Esophagus mucosa (tissue), 1 donor: ENCODE measurements around the gene HERC2. TPM values are rescaled to one million over a fixed set of nuclear protein-coding genes. Genes with fewer than 3 reads are reported as not detected.

Experiments used
- ATAC-seq: fragments of 200-7000 bp; cut with Tn5 transposase; one replicate; pipeline ENCODE4 v1.9.1; 2020
- total RNA-seq: library from RNA; stranded (reverse); gene quantifications from one replicate; pipeline ENCODE4 v1.2.4, GENCODE V29; 2023
- donor health status: DM: yes; HTN: yes; CAD: no.

HERC2 gene
- total RNA-seq, 1 donor from 2014 or later, result 34.1 TPM

DNA sequence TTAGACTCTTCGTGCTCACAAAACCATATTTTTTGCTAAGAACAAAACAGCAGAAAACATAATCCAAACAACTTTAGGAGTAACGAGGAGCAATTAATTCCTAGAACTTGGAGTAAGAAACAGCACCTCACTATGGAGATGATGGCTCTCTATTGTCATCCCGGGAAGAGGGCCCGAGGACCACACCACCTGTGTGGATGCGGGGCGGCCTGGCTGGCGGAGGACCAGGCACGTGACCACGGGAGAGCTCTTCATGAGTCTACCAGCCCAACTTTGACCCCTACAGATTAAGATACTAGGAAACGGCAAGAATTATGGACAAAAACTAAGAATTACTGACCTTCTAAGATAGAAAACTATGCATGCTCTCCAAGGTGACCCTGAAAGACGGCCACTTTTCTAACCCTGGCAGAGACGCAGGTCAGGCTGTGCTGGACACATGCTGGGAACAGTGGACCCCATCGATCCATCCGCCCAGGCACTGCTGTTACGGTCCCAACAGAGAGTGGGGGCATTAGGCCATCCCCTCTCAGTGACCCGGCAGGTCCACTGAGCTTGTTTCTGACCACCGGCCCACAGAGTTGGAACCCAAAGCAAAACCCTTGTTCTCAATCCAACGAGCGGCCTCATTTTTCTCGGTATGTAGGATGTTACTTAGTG, 209.7 kb downstream of the HERC2 start:
- ATAC-seq, result no peak

DNA sequence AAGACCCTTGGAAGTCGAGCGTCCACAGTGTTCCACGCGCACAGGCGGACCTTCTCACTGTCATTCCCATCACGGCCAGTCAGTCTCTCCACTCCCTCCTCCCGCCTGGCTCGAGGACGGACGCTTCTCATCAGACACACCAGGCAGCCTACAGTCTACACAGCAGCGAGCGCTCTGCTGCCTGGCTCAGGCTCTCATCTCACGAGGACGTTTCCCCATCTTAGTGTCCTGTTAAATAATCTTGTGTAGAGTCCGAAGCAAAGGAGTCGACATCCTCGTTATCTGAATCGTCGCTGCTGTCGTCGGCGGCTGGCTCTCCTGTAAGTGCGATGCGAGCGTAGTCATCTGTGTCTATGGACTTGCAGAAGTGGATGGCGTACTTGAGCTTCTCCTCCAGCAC, 210.4 kb downstream of the HERC2 start:
- ATAC-seq, result no peak

DNA sequence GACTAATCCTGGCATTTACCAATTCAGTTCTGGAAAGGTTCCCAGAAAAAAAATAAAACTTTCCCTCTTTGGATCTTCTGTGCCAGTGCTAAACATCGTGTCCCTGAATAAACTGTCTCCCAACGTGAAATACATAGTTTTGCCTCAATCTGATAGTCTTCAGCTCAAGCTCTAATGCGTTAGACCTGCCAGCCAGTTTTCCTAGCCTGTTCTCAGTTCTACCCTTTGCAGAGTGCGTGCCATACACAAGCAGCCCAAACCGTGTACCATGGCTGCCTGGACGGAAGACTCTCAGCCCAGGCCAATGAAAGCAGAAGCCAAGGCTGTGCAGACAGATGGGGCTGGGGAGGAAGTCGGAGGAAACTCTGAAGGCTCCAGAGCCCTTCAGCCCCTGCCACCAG, 211.5 kb downstream of the HERC2 start:
- no peak for ATAC-seq

DNA sequence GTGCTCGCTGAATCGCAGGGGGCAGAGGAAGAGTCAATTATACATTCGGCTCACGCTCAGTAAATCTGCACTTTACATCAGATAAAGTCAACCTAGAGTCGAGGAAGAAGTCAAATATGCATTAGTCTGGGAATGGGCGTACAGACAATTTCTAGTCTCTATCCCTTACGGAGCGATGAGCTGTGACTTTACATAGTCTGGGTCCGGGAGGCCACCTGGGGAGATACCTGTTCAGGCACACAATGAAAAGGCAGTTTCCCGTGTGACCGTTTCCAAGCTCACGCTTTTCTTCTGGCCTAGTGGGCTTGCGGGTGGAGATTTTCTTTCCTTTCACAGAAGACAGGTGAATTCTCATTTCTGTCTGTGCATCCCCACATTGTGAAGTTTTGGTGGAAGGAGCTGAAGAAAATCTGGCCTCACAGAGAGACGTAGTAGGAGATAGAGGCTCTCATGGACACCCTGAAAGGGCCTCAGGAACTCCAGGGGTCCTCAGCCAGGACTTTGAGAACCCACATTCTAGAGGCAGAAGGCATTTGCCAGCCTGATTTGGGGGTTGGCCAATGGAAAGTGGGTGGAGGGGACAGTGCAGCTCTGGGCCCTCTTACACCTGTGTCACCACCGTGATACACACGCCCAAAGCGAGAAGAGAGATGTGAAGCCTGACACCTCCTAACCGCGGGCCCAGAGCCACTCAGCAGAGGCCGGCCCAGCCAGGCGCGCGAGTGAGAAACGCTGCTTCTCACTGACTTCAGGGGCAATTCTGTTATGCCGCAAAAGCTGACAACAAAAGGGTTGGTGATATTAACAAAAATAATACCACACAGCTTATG, 212.1 kb downstream of the HERC2 start:
- no peak for ATAC-seq

DNA sequence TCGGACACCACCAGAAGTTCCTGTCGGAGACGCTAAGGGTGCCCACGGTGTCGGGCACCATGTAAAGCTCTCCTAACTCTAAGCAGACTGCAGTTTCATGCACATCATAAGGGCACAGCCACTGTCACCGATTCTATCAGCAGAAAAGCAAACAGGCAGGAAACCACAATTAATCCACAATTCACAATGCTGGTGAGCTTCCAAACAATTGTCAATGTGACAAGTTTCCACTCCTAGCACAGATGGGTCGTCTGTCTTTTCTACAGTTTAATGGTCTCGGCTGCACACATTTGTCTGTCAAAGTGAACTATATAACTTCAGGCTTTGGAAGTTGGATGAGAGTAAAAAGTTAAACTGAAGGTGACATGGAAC, 214.1 kb downstream of the HERC2 start:
- no peak for ATAC-seq

DNA sequence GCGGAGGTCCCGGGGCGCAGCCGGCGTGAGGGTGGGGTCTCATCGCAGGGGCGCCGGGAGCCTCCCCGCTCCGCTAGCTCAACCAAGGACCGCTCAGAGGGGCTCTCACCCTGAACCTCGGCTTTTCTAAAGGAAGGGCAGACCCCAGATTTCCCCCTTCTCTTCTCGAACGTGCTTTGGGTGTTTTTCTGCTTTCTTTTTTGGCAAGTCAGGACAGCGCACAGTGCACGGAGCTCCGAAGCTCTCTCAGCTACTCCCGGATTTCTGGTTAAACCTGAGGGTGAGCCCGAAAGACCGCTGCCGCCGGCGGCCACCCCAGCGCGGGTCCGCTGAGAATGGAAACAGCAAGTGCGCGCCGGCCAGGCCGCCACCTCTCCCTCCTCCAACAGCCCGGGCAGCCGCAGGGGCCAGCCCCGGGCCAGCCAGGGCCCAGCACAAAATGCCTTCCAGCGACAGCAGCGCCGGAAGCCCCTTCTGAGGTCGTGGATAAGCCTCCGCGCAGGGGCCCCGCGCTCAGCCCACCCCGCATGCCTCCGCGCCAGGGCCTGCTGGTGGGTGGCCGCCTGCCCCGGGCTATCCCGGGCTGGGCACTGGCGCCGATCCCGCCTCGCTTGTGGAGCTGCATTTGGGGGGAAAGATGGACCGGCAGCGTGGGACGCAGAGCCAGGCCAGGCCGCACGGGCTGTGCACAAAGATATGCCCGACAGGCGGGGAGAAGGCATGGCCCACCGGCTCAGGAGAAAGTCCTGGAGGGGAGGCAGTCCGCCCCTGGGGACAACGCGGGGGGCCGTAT, 214.7 kb downstream of the HERC2 start:
- peak; percentile 52 for ATAC-seq

DNA sequence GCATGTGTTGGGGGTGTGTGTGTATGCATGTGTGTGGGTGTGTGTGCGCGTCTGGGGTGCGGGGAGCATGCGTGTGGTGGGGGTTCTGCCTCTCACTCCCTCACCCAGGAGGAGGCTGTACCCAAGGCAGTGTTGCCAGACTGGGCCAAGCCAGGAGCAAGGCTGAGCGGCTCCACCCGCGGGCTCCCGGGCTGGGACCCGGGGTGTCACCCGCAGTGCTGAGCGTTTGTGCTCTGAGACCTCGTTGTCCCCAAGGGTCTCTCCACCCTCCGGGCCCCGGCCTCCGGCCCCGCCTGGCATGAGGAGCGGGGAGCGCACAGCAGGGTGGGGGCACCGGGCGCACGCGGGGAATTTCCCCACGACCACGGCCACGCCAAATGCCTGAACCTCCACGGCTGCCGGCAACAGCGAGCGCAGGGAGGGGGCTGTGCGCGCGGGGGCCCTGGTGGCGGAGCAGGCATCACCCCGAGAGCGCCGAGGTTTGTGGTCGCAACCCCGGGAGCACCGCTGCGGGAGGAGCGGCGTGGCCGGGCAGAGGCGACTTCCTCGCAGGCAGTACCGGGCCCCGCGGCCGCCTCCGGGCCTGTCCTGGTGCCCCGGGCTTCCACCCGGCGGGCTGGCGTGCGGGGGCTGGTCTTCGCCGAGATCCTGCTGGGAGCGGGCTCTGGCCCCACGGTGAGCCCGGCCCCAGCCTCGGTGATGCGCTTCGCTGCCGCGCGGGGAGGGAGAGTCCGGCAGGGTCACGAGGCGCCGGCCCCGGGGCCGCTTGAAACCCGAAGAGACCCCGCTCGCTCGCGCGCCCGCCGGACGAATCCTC, 215.5 kb downstream of the HERC2 start:
- peak; percentile 34 for ATAC-seq

DNA sequence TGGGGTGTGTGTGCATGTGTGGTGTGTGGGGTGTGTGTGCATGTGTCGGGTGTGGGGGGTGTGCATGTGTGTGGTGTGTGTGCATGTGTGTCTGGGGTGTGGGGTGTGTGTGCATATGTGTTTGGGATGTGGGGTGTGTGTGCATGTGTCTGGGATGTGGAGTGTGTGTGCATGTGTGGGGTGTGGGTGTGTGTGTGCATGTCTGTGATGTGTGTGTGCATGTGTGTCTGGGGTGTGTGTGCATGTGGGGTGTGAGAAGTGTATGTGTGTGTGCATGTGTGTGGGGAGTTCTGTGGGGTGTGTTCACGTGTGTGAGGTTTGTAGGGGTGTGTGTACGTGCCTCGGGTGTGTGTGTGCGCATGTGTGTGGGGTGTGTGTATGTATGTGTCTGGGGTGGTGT, 216.2 kb downstream of the HERC2 start:
- no peak for ATAC-seq

DNA sequence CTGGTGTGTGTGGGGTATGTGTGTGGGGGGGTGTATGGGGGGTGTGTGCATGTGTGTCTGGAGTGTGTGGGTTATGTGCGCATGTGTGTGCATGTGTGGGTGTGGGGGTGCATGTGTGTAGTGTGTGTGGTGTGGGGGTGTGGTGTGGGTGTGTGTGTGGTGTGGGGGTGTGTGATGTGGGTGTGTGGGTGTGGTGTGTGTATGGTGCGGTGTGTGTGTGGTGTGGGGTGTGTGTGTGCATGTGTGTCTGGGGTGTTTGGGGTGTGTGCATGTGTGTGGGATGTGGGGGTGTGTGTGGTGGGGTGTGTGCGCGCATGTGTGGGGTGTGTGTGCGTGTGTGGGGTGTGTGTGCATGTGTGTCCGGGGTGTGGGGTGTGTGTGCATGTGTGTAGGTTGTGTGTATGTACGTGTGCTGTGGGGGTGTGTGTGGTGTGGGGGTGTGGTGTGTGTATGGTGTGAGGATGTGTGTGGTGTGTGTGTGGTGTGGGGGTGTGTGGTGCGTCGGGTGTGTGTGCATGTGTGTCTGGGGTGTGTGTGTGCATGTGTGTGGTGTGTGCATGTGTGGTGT, 216.7 kb downstream of the HERC2 start:
- ATAC-seq, result no peak

DNA sequence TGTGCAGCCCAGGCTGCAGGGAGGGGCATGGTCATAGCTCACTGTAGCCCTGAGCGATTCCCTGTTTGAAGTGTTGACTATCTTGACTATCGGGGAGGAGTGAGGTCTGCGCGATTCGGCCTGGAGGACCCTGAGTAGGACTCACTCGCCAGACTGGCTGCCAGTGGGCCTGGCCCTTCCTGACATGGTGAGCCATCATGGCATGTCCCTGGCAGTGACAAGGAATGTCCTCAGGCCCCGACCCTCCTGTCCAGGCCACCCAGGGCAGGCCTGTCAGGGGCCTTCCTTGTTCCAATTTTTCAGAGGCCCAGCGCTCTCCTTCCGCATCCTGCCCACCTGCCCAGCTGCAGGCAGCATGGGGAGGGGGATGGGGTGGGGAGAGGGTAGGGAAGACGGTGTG, 217.7 kb downstream of the HERC2 start:
- no peak for ATAC-seq

DNA sequence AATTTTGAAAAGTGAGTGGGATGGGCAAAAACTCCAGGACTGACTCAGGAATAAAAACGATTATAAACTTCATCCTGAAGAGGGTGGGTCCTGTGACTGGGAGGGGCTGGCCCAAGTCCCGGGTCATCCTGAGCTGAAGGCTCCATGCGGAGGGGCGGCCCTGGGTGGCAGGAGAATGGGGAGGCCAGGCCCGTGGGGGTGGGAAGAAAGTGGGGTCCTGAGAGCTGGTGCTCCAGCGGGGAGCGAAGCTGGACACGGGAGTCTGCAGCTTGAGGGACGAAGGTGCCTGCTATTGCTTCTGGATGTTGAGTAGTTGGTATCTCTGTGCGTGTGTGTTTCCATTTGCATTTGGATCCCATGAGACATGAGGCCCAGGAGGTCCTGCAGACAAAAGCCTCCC, 218.1 kb downstream of the HERC2 start:
- no peak for ATAC-seq

DNA sequence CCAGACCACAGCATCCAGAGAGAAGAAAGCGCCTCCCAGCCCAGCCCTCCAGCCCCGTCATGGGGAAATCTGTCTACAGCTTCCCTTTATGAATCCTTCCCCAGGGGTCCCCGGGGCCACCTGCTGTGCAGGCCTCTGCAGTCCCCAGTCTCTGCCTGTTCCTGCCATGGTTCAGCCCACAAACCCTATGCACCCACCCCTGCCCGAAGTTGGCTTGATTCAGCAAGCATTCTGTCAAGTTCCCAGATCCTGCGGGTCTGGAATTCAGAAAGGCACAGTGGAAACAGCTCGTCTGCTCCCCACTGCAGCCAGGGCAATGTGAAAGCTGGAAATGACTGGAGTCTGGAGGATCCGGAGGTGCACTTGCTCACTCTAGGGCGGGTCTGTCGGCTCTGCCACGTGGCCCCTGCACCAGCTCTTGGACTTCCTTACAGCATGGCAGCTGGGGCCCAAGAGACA, 220.0 kb downstream of the HERC2 start:
- no peak for ATAC-seq

DNA sequence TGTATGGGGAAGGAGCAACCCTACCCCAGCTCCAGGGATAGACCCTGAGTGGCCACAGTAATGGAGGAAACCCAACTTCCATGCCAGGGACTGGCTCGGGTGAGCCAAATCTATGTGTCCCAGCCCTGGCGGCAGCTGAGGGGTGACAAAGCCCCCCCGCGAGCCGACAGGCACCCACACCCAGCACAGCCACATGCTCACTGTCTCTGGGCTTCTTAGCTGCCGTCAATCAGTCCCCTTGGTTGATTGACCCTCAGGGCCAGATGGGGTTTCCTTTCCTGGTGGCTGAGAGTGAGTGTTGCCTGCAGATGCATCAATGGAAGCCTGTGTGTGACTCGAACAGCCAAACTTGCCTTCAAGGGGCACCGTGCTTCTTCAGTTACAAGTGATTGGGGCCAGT, 220.8 kb downstream of the HERC2 start:
- ATAC-seq, result no peak

DNA sequence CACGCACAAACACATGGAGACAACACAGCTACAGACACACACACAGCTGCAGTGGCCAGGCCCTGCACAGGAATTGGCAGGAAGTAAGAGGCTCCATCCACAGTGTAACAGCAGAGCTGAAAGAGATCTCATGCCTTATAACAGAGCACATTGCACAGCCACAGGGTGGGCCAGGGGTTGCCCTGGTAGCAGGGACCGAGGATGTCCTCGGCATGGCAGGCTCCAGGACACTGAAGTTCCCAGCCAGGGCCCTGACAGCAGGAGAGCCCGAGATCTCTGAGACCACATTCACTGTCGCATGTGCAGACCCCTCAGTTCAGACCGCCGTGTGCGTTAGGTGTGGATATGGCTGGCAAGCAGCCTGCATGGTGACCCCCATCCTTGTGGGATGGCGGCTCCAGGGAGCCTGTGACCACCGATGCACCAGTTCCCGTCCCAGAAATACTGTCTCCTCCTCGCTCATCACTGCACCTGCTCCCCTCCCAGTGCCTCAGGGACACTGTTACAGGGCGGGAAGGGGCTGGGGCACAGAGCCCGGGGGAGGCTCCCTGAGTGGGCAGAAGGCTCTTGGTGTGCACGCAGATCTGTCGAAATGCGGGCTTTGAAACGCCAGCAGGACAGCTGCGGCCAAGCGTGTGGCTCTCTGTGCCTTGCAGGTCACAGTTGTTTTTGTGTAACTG, 221.3 kb downstream of the HERC2 start:
- ATAC-seq, result no peak

DNA sequence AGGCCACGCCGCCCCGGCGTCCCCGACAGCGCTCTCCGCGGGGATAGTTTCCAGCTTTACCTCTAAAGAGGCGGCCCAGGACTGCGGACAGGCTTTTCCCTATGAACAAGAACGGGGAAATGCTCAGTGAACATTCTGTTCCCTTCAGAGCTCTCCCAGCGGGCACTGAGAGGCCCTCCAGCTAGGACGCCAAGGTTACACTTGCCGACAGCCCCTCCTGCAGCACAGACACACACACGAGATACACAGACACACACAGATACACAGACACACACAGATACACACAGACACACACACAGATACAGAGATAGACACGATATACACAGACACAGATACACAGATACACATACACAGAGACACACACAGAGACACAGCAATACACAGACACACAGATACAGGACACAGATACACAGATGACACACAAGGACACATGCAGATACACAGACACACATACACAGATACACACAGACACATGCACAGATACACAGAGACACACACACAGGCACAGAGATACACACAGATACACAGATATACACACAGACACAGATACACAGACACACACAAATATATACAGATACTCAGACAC, 222.3 kb downstream of the HERC2 start:
- ATAC-seq, result no peak

DNA sequence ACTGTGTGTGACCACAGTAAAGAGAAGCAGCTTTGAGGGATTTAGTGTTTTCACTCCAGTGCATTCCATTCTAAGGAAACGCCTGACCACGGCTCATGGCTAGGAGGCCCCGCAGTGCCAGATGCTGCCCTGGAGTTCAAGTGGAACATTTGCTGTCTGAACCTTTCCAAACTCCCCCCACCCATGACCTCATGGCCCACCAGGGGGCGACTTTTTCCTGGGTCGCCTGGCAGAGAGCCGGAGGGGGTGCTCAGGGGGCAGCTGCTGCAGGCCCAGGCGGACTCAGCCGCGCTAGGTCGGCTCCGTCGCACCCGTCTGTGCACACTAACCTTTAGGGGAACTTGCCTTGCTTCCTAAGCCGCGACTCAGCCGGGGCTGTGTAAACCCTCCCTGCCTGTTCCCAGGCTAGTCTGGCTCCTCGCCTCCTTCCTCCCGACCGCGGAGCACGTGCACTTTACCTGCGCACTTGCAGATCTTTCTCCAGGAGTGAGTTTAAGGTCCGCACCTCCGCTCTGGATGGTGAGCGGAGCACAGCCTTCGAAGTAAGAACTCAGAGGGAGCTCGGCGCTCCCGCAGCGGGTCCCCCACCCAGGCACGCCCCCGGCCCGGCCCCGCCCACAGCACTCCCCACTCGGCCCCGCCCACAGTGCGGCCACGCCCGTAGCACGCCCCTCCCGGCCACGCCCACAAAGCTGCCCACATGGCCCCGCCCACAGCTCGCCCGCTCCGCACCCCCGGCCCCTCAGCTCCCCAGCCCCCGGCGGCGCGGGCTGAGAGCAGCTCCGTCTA, 223.0 kb downstream of the HERC2 start, which contains the start of gene OCA2:
Gene OCA2 (minus strand): TSS at position 550 of the 789 bp plus-strand sequence. CDS start 17,441 bp downstream, outside the sequence.
- peak; percentile 45 for ATAC-seq

DNA sequence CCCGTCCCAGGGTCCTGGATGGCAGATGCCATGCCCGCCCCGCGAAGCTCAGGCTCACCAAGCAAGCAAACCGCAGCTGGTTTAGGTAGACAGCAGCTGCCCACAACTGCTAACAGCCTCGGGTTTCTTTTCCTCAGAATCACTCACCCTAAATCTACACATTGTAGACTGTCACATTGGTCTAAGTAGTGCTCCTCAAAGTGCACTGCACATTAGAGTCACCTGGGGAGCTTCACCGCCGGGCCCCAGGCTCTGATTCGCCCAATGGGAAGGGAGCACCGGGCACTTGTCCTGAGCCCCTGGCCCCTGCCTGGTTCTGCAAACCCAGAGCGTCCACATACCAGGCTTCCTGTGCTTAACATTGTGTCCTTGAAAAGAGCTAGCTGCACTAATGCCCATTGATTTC, 223.6 kb downstream of the HERC2 start:
- ATAC-seq, result no peak

DNA sequence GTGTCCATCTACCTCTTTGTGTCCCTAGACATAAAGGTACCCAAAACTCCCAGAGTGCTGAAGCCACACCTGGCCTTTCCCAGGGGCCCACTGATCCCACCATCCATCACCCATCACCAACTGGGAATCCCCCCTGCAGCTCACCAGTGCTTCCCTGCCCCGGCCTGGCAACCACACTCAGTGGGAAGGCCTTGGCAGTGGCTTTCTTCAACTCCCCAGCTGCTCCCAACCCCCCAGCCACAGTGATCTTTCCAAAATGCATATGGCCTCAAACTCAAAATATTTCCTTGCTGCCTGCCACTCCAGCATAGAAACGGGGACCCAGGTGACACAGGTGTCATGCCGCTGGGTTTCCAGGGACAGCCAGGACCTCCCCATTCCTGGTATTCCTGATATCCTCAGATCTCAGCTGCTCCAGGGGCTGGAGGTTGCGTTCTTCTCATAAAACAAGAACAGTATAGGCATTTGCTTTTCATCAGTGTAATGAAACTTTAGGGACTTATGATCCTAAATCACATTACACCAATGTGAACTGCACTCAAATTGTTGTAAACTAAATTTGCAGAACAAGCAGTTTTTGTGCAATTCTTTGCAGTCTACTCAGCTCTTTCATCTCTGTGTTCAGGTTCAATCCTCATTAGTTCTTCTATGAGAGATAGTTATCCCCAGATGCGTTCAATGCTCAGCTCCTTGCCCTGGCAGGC, 224.2 kb downstream of the HERC2 start:
- no peak for ATAC-seq

DNA sequence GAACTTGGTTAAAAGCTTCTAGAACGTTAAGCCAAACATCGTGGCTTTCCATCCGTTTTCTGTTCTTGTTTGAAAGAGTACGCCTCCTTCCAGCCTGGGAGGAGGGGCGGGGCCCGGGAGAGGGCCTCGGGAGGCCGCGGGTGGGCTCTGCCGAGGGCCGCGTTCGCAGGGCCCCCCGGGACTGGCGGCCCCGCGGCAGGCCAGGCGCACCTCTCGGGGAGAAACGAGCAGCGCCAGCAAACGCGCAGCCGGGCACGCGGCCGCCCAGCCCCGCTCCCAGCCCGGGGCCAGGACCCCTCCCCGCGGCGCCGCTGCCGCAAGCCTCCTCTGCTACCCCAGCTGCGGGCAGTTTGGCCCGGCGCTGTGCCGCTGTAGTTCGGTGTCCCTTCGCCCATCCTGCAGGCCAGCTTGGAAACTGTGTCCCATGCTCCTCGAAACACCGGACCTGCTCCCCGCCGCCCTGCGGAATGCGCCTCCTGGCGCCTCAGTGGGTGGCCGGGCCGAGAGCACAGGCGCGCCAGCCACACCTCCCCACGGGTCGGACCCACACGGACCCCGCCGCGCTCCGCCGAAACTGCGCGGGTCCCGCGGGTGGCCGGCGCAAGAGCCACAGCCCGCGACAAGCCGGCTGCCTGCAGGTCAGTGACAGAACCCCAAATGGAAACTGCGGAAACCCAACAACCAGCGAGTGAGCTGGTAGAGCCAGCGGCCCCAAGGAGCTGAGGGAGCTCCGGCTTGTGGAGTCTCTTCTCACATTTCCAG, 225.1 kb downstream of the HERC2 start:
- no peak for ATAC-seq
